ENCODE data around the gene ALOX12B.
"Not testable (repeated sequence)": the region's sequence is repeated elsewhere in the genome, so short reads cannot be mapped to it uniquely, and the experiment has no call there.

The ALOX12B gene

DNA sequence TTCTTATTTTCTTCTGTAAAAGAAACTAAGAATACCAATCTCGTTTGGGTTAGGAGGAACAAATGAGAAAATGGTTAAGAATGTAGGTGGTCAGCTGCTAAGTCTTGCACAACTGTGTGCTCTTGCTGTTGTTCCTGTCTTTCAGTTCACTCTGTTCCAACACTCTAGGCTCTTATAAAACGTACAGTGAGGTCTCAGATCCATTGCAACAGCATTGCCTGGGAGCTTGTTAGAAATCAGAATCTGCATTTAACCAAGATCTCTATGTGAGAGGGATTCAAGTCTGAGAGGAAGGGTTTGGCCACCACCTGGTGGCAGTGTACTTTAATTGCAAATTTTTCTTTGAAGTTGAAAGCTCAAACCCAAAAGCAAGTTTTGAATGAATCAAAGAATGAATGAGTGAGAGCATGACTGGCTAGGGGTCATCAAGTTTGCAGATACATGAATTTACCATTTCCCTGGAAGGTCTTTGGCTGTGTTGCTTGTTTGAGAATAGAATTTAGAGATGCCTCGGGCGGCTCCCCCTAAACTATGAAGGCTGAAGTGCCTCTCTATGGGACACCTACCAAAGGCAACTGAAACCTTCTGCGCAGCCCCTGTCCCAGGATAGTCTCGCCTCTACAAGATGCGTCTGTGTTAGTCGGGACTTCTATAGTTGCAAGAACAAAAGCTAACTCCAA is 46.1 kb downstream of the ALOX12B start:
- peak; percentile 87 for DNase-seq

DNA sequence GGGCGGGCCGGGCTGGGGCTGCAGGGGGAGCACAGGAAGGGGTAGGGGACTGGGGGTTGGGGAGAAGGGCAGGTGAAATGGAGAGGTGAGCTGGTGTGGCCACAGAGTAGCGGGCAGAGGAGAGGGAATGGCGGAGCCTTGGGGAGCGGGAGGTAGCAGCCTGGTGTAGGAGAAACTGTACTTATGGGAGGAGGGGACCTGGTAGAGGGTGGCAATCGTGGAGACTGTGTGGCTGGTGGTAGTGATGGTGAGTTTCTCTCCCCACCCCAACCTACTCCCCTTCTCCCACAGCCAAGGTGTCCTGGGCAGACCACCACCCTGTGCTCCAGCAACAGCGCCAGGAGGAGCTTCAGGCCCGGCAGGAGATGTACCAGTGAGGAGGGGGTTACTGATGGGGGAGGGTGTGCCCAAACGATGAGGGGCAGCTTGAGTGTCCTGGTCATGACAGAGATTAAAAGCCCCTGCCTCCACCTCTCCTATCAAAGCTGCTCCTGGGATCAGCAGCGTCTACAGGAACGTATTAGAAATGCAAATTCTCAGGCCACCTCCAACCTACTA is 47.8 kb downstream of the ALOX12B start:
- no peak for DNase-seq

DNA sequence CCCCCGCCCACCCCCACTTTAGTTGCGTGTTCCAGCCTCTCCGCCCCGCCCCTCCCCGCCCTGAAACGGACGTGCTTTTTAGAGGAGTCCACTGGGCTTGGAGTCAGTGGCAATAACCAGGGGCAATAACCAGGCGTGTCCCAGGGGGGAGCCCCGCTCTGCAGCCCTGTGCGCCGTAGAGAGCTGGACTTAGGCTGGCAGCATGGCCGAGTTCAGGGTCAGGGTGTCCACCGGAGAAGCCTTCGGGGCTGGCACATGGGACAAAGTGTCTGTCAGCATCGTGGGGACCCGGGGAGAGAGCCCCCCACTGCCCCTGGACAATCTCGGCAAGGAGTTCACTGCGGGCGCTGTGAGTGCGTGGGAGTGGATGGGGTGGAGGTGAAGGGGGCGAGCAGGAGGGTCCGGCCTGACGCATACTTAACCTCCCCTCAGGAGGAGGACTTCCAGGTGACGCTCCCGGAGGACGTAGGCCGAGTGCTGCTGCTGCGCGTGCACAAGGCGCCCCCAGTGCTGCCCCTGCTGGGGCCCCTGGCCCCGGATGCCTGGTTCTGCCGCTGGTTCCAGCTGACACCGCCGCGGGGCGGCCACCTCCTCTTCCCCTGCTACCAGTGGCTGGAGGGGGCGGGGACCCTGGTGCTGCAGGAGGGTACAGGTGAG is 48.4 kb downstream of the ALOX12B start, which contains the start of gene ALOX15B:
TSS of gene ALOX15B (plus strand) at position 106 of the 657 bp plus-strand sequence. CDS start at position 203, 97 bp downstream.
- no peak for DNase-seq

DNA sequence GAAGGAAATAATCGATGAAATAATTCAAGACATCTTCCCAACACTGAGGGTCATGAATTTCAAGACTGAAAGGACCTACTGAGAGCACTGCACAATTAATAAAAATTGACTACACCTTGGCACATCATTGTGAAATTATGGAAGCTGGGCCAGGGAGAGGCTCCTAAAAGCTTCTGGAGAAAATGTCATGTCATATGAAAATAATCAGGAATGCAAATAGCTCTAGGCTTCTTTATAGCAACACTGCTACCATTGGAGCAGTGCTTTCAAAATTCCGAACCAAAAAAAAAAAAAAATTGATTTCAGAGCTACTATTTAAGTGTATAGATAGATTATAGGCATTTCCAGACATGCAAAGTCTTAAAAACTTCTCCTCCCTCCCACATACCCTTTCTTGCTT is 55.1 kb downstream of the ALOX12B start:
- no peak for DNase-seq

DNA sequence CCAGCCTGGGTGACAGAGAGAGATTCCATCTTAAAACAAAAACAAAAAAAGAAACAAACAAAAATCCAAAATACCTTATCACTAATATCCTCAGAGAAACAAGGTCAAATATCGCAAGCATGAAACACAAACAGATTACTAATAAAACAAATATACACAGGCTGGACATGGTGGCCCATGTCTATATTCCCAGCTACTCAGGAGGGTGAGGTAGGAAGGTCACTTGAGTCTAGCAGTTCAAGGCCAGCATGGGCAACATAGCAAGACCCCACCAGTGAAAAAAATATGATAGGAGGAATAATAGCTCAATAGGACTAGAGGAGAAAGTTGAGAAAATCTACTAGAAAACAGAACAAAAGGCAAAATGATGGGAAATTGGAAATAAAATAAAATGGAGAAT is 55.6 kb downstream of the ALOX12B start:
- DNase-seq = peak; percentile 29

DNA sequence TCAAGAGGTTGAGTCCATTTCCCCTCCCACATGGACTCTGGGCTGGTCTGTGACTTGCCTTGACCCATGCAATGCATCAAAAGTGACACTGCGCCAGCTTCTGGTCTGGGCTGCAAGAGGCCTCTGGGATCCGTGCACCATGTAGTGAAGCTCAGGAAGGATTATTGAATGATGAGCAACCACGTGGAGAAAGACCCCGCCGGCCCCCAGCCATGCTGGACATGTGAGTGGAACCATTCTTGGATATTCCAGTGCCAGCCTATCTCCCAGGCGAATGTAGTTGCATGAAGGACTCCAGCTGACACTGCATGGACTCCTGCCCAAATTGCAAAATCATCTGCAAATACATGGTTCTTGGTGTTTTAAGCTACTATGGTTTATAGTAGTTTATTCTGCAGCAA is 56.3 kb downstream of the ALOX12B start:
- no peak for DNase-seq

DNA sequence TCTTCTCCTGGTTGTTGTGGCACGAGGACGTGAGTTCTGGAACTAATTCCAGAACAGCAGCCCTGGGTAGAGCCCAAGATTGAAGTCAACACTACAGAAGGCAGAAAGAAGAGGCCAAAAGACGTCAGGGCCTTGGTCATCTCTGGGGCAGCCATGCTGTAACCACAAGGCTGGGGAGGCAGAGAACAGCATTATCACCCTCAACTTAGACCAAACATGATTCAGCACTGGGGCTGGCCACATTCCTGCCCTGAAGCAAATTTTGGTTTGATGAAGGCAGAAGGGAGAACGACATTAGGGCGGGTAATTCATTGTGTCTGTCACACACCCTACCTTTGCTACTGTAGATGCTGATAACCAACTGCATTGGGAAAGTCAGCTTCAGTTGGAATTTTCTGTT is 58.4 kb downstream of the ALOX12B start:
- no peak for DNase-seq

DNA sequence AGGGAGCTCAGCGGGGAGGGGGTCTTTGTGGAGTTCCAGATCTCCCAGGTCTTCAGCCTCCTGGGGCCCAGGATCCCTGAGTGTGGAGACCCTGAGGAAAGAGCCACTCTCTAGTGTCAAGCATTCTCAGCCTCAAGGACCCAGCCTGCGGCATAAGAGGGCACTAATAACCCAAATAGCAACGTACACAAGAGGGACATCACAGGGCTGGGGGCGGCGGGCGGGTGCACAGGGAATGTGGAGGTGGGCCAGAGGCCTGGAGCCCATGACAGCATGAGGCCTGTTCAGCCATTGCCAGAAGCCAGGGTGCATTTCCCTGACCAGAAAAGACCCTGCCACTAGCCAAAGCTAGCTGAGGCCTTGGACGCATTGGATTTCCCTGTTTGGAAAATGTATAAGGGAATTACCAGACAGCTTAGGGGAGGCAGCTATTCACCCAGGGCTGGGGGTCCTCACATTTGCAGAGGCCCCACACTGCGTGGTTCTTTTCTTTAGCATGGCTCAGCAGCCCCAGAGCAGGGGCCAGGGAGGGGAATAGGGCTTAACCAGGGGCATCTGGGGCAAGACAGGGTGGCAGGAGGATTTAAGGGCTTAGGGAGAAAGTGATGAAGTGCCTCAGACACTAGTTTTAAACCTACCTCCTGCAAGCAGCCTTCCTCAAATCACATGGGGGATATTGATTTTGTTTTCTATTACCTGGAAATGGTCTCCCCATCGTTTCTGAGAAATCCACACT is 62.2 kb downstream of the ALOX12B start:
- no peak for DNase-seq

DNA sequence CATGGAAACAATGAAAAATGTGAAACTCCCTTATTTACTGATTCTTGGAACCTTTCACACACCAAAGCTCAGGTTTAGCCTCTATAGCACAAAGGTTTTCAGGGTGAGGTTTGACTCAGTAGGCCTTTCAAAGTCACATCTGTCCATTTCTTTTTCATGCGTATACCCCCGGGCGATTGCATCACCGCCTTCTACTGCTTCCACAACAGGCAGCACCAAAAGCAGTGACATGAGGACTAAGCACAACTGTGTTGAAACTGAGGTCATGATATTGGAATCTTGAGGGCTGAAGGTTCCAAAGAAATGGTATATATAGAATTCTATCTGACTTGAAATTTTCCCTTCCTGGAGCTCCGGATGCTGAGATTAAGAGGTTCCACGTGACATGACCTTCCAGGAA is 63.4 kb downstream of the ALOX12B start:
- DNase-seq = not testable (repeated sequence)
